WI38 (cell line): ENCODE results near the gene MGA.

Experiments used
- H3K4me3 ChIP-seq: 2 replicates; pipeline ENCODE4 v1.5.1; 2011; ENCODE audit warnings: low read depth, mild to moderate bottlenecking, control low read depth, low read length
- TF ChIP-seq, protein P1 (sequence below): IDR thresholded peaks from 2 replicates; pipeline ENCODE4 v1.5.1; 2012; ENCODE audit warnings: low read depth, mild to moderate bottlenecking, control low read depth, low read length

The MGA gene

DNA sequence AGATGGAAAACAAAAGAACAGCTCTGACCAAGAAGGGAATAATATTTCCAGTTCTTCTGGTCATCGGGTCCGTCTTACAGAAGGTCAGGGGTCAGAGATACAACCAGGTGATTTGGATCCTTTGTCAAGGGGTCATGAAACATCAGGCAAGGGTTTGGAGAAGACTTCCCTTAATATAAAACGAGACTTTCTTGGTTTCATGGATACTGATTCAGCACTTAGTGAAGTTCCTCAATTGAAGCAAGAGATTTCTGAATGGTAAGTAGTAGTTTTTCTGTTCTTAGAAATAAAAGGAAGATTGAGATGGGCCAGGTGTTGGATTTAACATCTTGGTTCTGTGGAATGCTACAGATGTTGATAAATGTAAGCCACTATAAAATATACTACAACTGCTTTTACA lies 9.5 kb downstream of the MGA start:
- TF ChIP-seq, protein P1, sequence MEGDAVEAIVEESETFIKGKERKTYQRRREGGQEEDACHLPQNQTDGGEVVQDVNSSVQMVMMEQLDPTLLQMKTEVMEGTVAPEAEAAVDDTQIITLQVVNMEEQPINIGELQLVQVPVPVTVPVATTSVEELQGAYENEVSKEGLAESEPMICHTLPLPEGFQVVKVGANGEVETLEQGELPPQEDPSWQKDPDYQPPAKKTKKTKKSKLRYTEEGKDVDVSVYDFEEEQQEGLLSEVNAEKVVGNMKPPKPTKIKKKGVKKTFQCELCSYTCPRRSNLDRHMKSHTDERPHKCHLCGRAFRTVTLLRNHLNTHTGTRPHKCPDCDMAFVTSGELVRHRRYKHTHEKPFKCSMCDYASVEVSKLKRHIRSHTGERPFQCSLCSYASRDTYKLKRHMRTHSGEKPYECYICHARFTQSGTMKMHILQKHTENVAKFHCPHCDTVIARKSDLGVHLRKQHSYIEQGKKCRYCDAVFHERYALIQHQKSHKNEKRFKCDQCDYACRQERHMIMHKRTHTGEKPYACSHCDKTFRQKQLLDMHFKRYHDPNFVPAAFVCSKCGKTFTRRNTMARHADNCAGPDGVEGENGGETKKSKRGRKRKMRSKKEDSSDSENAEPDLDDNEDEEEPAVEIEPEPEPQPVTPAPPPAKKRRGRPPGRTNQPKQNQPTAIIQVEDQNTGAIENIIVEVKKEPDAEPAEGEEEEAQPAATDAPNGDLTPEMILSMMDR: no peak
- no peak overlapping the region for H3K4me3 ChIP-seq

DNA sequence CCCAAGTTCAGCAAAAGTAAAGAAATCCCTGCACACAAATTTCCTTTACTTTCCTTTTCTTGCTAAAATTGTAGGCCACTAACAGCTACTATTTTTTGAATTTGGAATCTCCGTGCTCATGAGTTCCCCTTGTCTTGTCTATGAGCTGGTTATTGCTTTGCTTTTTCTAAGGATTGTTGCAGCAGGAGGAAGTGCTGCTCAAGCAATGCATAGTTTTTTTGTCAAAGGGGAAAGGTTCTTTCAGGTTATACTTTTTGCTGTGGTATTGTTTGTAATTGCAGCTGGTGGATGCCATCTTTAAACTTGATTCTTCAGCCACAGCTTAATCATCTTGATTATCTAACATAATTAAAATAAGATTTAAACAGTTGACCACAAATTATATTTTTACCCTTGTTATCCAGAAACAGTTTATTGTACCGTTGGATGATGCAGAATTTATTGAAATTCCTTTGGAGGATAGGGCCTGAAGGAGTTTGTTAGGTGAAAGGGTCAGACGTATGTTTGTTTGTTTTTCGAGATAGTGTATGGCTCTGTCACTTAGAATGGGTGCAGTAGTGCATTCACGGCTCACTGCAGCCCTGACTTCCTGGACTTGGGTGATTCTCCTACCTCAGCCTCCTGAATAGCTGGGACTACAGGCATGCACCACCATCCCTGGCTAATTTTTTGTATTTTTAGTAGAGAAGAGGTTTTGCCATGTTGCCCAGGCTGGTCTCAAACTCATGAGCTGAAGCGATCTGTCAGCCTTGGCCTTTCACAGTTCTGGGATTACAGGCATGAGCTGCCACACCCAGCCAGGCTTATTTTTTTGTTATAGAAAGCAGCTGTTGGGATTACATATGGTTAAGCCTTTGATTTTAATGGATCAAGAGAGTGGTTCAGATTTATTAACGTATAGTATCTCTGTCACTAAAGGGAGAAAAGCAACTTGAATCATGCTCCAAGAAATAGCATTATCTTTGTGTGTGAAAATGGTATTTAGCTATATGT lies 11.7 kb downstream of the MGA start:
- TF ChIP-seq, protein P1: no peak
- no peak overlapping the region for H3K4me3 ChIP-seq

DNA sequence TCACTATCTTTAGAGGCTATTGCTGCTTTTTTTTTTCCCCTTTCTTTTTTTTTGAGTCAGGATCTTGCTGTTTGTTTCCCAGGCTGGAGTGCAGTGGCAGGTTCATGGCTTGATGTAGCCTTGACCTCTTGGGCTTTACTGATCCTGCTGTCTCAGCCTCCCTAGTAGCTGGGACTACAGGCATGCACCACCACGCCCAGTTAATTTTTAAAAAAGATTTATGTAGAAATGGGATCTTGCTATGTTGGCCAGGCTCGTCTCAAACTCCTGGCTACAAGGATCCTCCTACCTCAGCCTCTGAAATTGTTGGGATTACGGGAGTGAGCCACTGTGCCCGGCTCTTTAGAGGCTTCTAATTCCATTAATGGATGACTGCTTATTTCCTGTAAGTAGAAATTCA lies 15.1 kb downstream of the MGA start:
- no peak overlapping the region for H3K4me3 ChIP-seq
- TF ChIP-seq, protein P1: no peak

DNA sequence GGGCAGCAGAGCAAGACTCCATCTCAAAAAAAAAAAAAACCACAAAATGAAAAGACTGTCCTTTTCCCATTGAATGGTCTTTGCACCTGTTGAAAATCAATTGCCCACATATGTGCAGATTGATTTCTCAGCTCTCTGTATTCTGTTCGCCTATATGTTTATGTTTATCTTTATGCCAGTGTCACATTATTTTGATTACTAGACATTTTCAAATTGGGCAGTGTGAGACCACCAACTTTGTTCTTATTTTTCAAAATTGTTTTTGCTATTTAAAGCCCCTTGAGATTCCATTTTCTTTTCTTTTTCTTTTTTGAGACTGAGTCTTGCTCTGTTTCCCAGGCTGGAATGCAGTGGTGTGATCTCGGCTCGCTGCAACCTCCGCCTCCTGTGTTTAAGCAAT lies 18.5 kb downstream of the MGA start:
- TF ChIP-seq, protein P1: no peak
- no peak overlapping the region for H3K4me3 ChIP-seq

DNA sequence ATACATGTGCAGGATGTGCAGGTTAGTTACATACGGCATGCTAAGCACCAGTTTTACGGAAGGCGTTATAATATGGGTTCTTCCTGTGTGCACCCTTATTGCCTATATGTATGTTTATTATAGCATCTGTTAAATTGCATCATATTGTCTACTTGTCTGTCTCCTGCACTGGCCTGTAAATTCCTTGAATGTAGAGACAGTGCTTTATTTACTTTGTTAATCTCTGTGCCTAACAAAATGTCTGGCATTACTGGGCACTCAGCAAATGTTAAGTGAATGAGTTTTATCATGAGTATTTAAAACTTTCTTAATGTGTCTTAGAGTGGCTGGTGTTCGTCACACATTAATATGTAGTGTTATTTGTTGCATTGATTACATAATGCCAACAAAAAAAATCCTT lies 23.8 kb downstream of the MGA start:
- TF ChIP-seq, protein P1: no peak
- H3K4me3 ChIP-seq: no peak overlapping the region

DNA sequence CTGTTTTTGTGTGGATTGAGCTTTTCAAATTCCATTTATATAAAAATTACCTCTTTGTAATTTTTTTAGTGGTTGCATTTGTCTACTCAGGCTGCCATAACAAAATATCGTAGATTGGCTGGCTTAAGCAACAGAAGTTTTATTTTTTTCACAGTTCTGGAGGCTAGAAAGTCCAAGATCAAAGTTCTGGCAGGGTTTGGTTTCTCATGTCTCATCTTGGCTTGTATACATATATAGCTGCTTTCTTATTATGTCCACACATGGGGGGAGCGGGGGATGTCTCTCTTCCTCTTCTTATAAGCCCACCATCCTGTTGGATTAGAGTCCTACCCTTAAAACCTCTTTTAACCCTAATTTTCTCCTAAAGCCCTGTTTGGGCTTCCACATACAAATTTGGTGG lies 28.5 kb downstream of the MGA start:
- TF ChIP-seq, protein P1: no peak
- no peak overlapping the region for H3K4me3 ChIP-seq

DNA sequence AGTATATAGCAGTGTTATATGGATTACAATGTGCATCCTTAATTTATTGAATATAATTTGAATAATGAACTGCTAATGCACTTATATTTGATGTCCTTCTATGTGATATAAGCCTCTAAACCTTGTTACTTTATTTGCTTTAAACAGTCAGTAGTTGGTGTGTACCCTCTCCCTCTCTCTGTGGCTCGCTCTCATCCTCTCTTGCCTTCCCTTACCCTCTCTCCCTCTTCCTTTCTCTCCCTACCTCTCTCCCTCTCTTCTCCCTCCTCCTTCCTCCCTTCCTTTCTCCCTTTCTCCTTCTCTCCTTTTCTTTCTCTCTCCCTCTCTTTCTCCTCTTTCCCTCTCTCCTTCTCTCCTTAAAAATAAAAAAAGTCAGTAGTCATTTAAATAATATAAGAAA lies 28.9 kb downstream of the MGA start:
- TF ChIP-seq, protein P1: no peak
- no peak overlapping the region for H3K4me3 ChIP-seq
